GM20000 (cell line): Measurements from ENCODE around the gene BAIAP2.

Source experiments
- DNase-seq: peaks from one replicate; pipeline ENCODE4 v3.0.0; 2012; ENCODE audit warnings: low spot score
- TF ChIP-seq, protein P1 (sequence below): IDR thresholded peaks from 2 replicates; pipeline ENCODE4 v1.5.1; 2012; ENCODE audit warnings: mild to moderate bottlenecking, control low read depth; ENCODE audit errors: extremely low read depth, missing control alignments

Gene BAIAP2

DNA sequence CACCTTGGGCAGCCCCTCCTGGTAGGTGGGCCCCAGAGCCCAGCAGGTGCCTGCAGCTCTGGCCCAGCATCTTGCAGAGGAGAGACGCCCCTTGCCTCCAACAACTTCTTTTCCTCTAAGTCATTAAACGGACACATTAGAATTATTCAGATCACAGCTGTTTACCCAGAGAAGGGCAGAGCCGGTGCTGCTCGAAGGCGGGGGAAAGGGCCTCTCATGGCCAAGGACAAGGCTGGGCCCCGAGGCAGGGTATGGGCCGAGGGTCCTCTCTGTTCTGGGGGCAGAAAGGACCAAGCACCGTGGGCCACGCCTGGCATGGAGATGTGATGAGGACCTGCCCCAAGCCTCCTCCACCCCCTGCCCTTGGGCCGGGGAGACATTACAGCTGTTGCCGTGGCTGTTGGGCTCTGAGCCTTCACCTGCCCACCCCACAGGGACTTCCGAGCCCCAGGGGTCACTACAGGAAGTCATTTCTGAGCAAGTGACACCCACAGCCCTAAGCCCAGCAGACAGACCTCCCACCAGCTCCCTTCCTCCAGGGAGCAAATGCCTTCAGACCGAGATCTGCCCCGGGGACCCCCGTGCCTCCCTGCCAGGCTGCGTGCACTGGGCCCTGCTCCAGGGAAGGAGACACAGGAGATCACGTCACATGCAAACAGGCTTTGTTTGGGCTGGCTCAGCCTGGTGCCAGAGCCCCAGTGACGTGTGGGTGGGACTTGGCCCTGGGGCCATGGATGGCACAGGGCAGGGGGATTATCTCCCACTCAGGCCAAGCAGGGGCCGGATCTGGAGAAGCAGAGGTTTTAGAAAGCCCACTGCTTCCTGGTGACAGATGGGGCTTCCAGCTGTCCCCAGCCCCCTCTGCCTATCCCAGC is 129.7 kb downstream of the BAIAP2 start:
- TF ChIP-seq, protein P1, sequence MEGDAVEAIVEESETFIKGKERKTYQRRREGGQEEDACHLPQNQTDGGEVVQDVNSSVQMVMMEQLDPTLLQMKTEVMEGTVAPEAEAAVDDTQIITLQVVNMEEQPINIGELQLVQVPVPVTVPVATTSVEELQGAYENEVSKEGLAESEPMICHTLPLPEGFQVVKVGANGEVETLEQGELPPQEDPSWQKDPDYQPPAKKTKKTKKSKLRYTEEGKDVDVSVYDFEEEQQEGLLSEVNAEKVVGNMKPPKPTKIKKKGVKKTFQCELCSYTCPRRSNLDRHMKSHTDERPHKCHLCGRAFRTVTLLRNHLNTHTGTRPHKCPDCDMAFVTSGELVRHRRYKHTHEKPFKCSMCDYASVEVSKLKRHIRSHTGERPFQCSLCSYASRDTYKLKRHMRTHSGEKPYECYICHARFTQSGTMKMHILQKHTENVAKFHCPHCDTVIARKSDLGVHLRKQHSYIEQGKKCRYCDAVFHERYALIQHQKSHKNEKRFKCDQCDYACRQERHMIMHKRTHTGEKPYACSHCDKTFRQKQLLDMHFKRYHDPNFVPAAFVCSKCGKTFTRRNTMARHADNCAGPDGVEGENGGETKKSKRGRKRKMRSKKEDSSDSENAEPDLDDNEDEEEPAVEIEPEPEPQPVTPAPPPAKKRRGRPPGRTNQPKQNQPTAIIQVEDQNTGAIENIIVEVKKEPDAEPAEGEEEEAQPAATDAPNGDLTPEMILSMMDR: no peak
- no peak for DNase-seq

DNA sequence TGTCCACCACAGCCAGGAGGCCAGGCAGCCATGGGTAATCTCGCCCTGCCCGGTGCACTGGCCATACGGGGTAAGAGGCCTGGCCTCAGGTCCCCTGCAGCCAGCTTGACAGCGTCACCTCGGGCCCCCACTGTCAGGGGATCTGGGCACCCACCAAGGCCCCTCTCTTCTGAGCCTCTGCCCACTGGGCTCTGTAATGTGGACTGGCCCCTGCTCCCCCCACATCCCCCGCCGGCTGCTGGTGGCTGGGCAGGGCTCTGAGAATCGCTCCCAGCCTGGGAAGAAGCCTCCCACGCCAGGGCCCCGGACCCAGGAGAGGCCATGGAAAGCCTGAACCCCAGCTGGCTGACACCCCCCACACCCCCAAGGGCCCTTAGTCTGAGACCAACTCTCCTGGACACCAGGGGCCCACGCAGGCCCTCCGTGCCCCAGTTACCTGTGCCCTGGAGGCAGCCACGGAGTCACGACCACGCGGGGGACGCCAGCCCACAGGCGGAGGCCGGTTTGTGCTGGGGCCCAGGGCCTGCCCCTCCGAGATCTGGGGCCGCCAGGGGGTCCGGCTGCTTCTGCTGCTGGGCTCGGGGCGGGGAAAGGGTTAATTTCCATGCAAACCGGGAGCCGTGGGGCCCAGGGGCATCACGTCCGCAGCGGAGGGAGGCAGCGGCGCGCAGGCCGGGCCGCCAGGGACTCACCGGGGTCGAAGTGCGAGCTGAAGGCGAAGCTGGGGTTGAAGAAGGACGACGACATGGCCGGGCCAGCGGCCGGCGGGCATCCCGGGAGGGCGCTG is 130.5 kb downstream of the BAIAP2 start, which contains the start of gene PVALEF:
Gene PVALEF (plus strand): TSS at position 262 of the 787 bp plus-strand sequence. CDS start 15,720 bp downstream, outside the sequence.
- no peak for DNase-seq
- TF ChIP-seq, protein P1: no peak

DNA sequence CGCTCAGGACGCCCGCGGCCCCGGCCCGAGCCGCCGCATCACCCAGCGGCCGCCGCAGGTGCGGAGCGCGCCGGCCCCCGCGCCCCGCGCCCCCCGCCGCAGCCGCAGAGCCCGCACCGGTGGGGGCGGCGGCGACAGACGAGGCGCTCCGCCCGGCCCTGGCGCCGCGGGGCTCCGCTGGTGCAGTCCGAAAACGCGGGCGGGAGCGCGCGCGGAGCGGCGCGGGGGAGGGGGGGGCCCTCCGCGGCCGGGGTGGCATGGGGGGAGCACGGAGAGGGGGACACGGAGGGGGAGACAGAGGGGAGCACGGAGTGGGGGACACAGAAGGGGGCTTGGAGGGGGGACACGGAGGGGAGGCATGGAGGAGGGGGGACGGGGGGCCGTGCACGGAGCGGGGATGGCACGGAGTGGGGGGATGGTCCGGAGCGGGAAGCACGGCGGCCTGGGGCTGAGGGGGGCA is 131.1 kb downstream of the BAIAP2 start, which contains the start of gene AATK:
Gene AATK (minus strand): TSS at position 189 of the 460 bp plus-strand sequence. CDS start 229 bp downstream, outside the sequence.
- TF ChIP-seq, protein P1: no peak
- DNase-seq: no peak
